ENCODE measurements around the gene DBNDD1. TPM values are rescaled to one million over a fixed set of nuclear protein-coding genes. Genes with fewer than 3 reads are reported as not detected.

Gene DBNDD1
- total RNA-seq, 1 donor from 2014 or later, result 11.6 TPM

DNA sequence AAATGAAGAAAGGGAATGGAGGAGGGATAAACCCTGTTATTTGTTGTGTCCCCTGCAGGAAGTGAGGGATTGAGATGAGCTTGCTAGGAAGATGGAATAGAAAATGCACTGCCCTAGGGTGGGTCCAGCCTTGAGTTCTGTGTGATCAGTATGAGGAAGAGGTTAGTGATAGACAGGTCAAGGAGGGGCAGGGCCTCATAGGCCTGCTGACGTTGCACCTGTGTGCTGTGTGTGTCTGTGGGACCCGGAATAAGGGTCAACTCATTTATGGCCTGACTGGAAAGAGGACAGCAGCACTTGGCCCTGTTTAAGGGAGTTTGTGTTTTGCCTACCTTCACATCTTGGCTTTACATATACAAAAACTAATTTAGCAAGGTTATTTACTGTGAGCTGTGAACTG is 44.4 kb downstream of the DBNDD1 start:
- H3K27me3 Mint-ChIP-seq, result no peaks in the 10 kb centered on the region
- peak overlapping the region; percentile 19 for H3K4me3 Mint-ChIP-seq
- peak overlapping the region; percentile 26 for H3K27ac Mint-ChIP-seq
- peaks cover 15% of the 10 kb centered on the region for H3K36me3 Mint-ChIP-seq
- TF ChIP-seq, protein P1, sequence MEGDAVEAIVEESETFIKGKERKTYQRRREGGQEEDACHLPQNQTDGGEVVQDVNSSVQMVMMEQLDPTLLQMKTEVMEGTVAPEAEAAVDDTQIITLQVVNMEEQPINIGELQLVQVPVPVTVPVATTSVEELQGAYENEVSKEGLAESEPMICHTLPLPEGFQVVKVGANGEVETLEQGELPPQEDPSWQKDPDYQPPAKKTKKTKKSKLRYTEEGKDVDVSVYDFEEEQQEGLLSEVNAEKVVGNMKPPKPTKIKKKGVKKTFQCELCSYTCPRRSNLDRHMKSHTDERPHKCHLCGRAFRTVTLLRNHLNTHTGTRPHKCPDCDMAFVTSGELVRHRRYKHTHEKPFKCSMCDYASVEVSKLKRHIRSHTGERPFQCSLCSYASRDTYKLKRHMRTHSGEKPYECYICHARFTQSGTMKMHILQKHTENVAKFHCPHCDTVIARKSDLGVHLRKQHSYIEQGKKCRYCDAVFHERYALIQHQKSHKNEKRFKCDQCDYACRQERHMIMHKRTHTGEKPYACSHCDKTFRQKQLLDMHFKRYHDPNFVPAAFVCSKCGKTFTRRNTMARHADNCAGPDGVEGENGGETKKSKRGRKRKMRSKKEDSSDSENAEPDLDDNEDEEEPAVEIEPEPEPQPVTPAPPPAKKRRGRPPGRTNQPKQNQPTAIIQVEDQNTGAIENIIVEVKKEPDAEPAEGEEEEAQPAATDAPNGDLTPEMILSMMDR (conservative IDR thresholded peaks at IDR 0.05), result no peak
- no peak for DNase-seq (ENCODE audit: extremely low spot score, unreplicated experiment)
- H3K4me1 Mint-ChIP-seq (ENCODE audit: unreplicated experiment), result peaks cover 16% of the 10 kb centered on the region
- peaks cover 3% of the 10 kb centered on the region for H3K9me3 Mint-ChIP-seq

DNA sequence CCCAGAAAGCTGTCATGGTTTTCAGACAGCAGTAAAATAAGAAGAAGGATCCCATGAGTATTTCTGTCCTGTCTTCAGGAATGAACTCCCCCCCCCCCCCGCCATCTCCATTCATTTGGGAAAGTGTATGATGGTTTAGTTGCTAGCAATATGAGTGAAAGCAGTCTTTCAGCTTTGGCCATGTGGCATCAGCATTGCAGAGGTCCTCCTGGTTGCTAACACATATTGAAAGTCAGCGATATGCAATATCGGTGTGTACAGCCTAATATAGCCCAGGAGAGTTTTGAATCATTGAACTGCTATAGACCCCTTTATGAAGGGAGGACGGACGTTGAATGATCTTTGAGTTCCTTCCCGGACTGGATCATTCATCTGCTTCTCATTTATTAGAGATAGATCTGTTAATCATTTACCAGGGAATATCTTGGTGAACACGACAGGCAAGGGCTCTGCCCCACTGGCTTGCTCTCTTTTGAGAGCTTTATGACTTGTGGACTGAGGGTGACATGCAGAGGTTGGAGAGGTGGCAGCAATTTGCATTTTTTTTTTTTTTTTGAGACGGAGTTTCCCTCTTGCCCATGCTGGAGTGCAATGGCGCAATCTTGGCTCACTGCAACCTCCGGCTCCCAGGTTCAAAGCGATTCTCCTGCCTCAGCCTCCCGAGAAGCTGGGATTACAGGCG is 45.5 kb downstream of the DBNDD1 start:
- H3K27ac Mint-ChIP-seq, result peak overlapping the region; percentile 99
- H3K27me3 Mint-ChIP-seq, result no peaks in the 10 kb centered on the region
- H3K4me1 Mint-ChIP-seq (ENCODE audit: unreplicated experiment), result peaks cover 16% of the 10 kb centered on the region
- H3K36me3 Mint-ChIP-seq, result peaks cover 15% of the 10 kb centered on the region
- TF ChIP-seq, protein P1 (conservative IDR thresholded peaks at IDR 0.05), result no peak
- peak overlapping the region; percentile 99 for H3K4me3 Mint-ChIP-seq
- H3K9me3 Mint-ChIP-seq, result peaks cover 3% of the 10 kb centered on the region
- no peak for DNase-seq (ENCODE audit: extremely low spot score, unreplicated experiment)

DNA sequence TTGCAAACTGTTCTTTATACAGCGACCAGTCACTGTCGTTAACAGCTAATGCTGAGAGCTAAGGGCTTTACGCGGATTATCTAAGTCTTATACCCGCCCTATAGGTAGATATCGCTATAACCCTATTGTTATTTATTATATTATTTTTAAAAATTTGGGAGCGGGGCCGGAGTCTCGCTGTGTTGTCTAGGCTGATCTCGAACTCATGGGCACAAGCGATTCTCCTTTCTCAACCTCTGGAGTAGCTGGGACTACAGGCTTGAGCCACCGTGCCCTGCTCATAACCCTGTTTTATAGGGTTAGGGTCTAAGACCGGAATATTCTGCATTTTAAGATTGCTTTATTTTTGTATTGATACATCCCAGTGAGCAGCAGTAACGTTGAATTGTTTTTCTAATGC is 46.0 kb downstream of the DBNDD1 start:
- peak overlapping the region; percentile 99 for H3K27ac Mint-ChIP-seq
- H3K36me3 Mint-ChIP-seq, result peaks cover 15% of the 10 kb centered on the region
- no peaks in the 10 kb centered on the region for H3K27me3 Mint-ChIP-seq
- peak overlapping the region; percentile 99 for H3K4me3 Mint-ChIP-seq
- H3K4me1 Mint-ChIP-seq (ENCODE audit: unreplicated experiment), result peaks cover 16% of the 10 kb centered on the region
- TF ChIP-seq, protein P1 (conservative IDR thresholded peaks at IDR 0.05), result no peak
- H3K9me3 Mint-ChIP-seq, result peaks cover 3% of the 10 kb centered on the region
- no peak for DNase-seq (ENCODE audit: extremely low spot score, unreplicated experiment)

DNA sequence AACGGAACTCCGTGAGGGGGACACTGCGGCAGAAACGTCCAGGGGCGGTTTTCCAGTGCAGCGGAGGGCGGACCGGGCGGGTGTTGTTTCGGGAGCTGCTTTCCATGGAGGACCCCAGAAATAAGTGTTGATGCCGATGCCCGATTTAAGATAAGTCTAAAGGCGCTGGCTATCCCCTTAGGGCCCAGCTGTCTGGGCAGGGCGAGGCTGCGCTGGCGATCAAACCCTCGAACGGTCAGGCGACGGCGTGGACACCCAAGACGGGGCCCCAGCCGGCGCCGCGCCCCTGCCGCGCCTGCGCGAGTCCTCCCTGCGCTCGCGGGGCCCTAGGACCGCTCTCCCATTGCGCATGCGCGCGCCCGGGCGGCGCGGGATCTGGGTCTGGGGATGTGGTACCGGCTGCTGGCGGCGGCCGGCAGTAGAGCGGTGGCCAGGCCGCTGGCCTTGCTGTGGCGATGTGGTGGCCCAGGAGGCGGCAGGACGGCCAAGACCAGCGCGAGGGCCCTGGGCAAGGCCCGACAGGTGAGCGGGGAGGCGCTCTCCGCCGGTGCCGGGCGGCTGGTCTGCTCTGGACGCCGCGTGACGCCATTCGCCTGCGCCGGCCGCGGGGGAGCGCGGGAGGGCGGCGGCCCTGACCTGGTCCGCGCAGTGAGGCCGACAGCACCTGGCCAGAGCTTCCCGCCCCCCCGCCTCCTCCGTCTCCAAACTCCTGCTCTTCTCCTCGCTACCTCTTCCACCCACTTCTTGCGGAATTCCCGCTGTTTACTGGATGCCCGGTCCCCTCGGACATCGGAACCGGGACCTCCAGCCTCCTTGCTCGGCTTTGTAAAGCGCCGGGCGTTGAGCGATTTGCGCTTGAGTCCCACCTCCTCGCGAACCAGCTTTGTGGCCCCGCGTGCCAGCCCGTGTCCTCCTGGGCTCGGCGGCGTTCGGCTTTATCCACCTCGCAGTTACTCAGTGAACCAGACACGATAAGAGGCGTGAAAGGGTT is 46.7 kb downstream of the DBNDD1 start:
- peaks cover 15% of the 10 kb centered on the region for H3K36me3 Mint-ChIP-seq
- peak overlapping the region; percentile 99 for H3K4me3 Mint-ChIP-seq

DNA sequence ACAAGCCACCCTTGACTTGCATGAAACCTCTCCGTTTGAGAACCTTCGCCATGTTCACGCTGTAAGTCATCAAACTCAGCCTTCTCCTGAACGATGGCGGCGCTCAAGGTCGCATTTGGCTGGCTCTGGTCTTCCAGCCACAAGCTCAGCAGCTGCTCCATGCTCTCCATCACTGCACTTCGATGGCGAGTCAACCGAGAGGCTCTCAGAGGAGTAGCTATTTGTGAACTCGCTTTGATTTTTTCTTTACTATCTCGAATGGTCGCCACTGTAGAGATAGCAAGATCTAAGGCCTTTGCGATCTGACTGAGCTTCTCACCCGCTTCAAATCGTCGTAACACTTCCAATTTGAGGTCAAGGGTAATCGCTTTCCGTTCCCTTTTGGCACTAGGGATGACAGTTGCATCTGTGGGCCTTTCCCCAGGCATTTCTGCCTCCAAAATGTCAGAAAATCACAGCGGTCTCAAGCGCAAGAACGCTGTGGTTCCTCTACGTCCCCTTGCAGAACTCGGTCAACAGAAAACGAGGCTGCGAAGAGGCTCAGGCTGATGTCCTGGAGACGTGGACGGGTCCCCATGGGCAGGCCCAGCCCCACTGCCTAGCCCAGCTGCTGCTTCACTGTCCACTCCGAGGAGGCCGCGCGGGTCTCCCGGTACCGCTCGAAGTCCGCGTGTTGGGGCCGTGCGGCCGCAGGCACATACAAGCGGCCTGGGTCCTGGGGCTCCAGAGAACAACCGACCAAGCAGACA is 47.6 kb downstream of the DBNDD1 start:
- TF ChIP-seq, protein P1 (conservative IDR thresholded peaks at IDR 0.05), result no peak
- Mint-ChIP-seq H3K27ac (peak overlapping the region; percentile 99), H3K9me3 (peaks cover 3% of the 10 kb centered on the region), H3K36me3 (peaks cover 15% of the 10 kb centered on the region), H3K27me3 (no peaks in the 10 kb centered on the region), H3K4me1 (ENCODE audit: unreplicated experiment) (peaks cover 16% of the 10 kb centered on the region), H3K4me3 (peak overlapping the region; percentile 99)
- no peak for DNase-seq (ENCODE audit: extremely low spot score, unreplicated experiment)

More for the DNA sequence above, 46.7 kb downstream of the DBNDD1 start:
- peak overlapping the region; percentile 99 for H3K27ac Mint-ChIP-seq
- H3K27me3 Mint-ChIP-seq, result no peaks in the 10 kb centered on the region
- H3K4me1 Mint-ChIP-seq (ENCODE audit: unreplicated experiment), result peaks cover 16% of the 10 kb centered on the region
- peak; percentile 95 for DNase-seq (ENCODE audit: extremely low spot score, unreplicated experiment)
- H3K9me3 Mint-ChIP-seq, result peaks cover 3% of the 10 kb centered on the region
- TF ChIP-seq, protein P1 (conservative IDR thresholded peaks at IDR 0.05), result no peak

Data from type B pancreatic cell (in vitro differentiated cells).